HepG2 (cell line): ENCODE data around the gene DRAP1. TPM values are rescaled to one million over a fixed set of nuclear protein-coding genes. Genes with fewer than 3 reads are reported as not detected.

ENCODE experiments used
- ATAC-seq: fragments of 200-7000 bp; cut with Tn5 transposase; 3 replicates; pipeline ENCODE4 v1.9.1; 2020; ENCODE audit warnings: mild to moderate bottlenecking, moderate library complexity
- BruUV-seq: library from RNA; stranded (reverse); fragments of 400-500 nt; replicated peaks from 2 replicates; lab custom pipeline; 2021; lab: Mats Ljungman, UMichigan
- CTCF ChIA-PET: fragments of 300-600 bp; formaldehyde crosslinking; extraction: SDS; loops from one replicate; lab custom pipeline; 2021; ENCODE audit warnings: low total read pairs, inconsistent platforms, low intra/inter-chr PET ratio; lab: Yijun Ruan, JAX
- POLR2A ChIA-PET: fragments of 350-600 bp; sonication (Branson Sonifier 250); formaldehyde crosslinking; loops from one replicate; lab custom pipeline; 2020; ENCODE audit warnings: antibody characterized with exemption, inconsistent platforms; lab: Yijun Ruan, JAX
- DNase-seq: peaks from one replicate; pipeline ENCODE4 v3.0.0-alpha.2; 2015; ENCODE audit warnings: low spot score
- FAIRE-seq: peaks from 3 replicates; lab custom pipeline; 2011; peaks lifted over from hg19 to GRCh38; lab: Jason Lieb, UNC
- H2AFZ ChIP-seq: one replicate; pipeline ENCODE4 v1.6.1; 2011; ENCODE audit warnings: low read length, inconsistent platforms
- H3K27ac ChIP-seq: fragments of 300-600 bp; 3 replicates; pipeline ENCODE4 v1.8.0; 2011; ENCODE audit warnings: mixed run types, mild to moderate bottlenecking, mixed read lengths, low read length, inconsistent platforms; ENCODE audit not compliant: insufficient read depth; ENCODE audit errors: extremely low read length
- H3K27me3 ChIP-seq, 2 experiments: fragments of 200-600 bp in 1 of 2; 2 replicates in 1 of 2; 3 replicates in 1 of 2; pipeline versions ENCODE4 v1.6.0 to v1.8.0; 2011; ENCODE audit warnings: low read length in 2 of 2, mild to moderate bottlenecking in 2 of 2, moderate library complexity in 2 of 2, inconsistent platforms in 1 of 2; ENCODE audit not compliant: insufficient read depth in 2 of 2, control insufficient read depth in 1 of 2
- H3K36me3 ChIP-seq, 2 experiments: fragments of 200-600 bp in 1 of 2; replicated peaks in 1 of 2; 2 replicates in 1 of 2; 3 replicates in 1 of 2; pipeline versions ENCODE4 v1.5.1 to v1.8.0; 2011; ENCODE audit warnings: low read length in 2 of 2, inconsistent platforms in 1 of 2; ENCODE audit not compliant: insufficient read depth in 2 of 2, control insufficient read depth in 1 of 2
- H3K4me1 ChIP-seq: 2 replicates; pipeline ENCODE4 v1.5.1; 2012; ENCODE audit warnings: low read length, inconsistent platforms; ENCODE audit not compliant: insufficient read depth
- H3K4me2 ChIP-seq: 2 replicates; pipeline ENCODE4 v1.6.0; 2011; ENCODE audit warnings: low read depth, low read length, inconsistent platforms
- H3K4me3 ChIP-seq, 3 experiments: fragments of 200-600 bp in 1 of 3; sonication (generic), shearing (Covaris generic) in 1 of 3; replicated peaks in 1 of 3; 2 replicates each; pipeline ENCODE4 v1.5.1; 2011 to 2016; ENCODE audit warnings: low read length in 3 of 3, inconsistent platforms in 2 of 3, low read depth in 2 of 3, mild to moderate bottlenecking in 2 of 3, control low read depth in 1 of 3, mixed read lengths in 1 of 3; ENCODE audit not compliant: insufficient read depth in 1 of 3
- H3K79me2 ChIP-seq: one replicate; pipeline ENCODE4 v1.6.1; 2011; ENCODE audit warnings: low read length, inconsistent platforms; ENCODE audit not compliant: insufficient read depth
- H3K9ac ChIP-seq: 2 replicates; pipeline ENCODE4 v1.6.0; 2011; ENCODE audit warnings: mild to moderate bottlenecking, low read depth, low read length, inconsistent platforms; ENCODE audit not compliant: insufficient read depth
- H3K9me3 ChIP-seq: 2 replicates; pipeline ENCODE4 v1.5.1; 2012; ENCODE audit warnings: mild to moderate bottlenecking, low read length
- H4K20me1 ChIP-seq: 2 replicates; pipeline ENCODE4 v1.6.0; 2011; ENCODE audit warnings: inconsistent platforms, mild to moderate bottlenecking, low read length, moderate library complexity; ENCODE audit not compliant: insufficient read depth
- ATF1 ChIP-seq: IDR thresholded peaks from 2 replicates; pipeline ENCODE4 v1.6.1; 2016; ENCODE audit warnings: mild to moderate bottlenecking, control low read depth
- CEBPG ChIP-seq: IDR thresholded peaks from 2 replicates; pipeline ENCODE4 v1.6.1; 2016
- ELF1 ChIP-seq: sonication (generic); formaldehyde crosslinking; IDR thresholded peaks from 2 replicates; pipeline ENCODE4 v1.4.0; 2020; ENCODE audit warnings: missing genetic modification reagents
- HNRNPK ChIP-seq: fragments of 200-400 bp; formaldehyde crosslinking; IDR thresholded peaks from 2 replicates; pipeline ENCODE4 v1.6.1; 2018; ENCODE audit warnings: low read length, low read depth, moderate library complexity, mild to moderate bottlenecking; ENCODE audit not compliant: poor library complexity, severe bottlenecking
- NFE2L2 ChIP-seq: fragments of 150-350 bp; IDR thresholded peaks from 2 replicates; pipeline ENCODE4 v1.6.1; 2014; ENCODE audit warnings: low read length
- PHF21A ChIP-seq: sonication (generic); formaldehyde crosslinking; IDR thresholded peaks from 2 replicates; pipeline ENCODE4 v1.5.0; 2020; ENCODE audit warnings: mild to moderate bottlenecking, missing genetic modification reagents
- SP2 ChIP-seq: sonication (generic); formaldehyde crosslinking; IDR thresholded peaks from 2 replicates; pipeline ENCODE4 v1.5.1; 2020; ENCODE audit warnings: mild to moderate bottlenecking, missing genetic modification reagents
- SRSF4 ChIP-seq: fragments of 200-400 bp; formaldehyde crosslinking; IDR thresholded peaks from one replicate; pipeline ENCODE4 v1.6.1; 2018; ENCODE audit warnings: mild to moderate bottlenecking, low read depth, low read length, moderate library complexity; ENCODE audit not compliant: poor library complexity, severe bottlenecking
- ZNF761 ChIP-seq: sonication (generic); formaldehyde crosslinking; conservative IDR thresholded peaks from 2 replicates; pipeline ENCODE4 v1.4.0; 2020; ENCODE audit warnings: mild to moderate bottlenecking, missing genetic modification reagents
- ZNF766 ChIP-seq: sonication (generic); formaldehyde crosslinking; IDR thresholded peaks from 2 replicates; pipeline ENCODE4 v1.5.0; 2020; ENCODE audit warnings: missing genetic modification reagents, borderline replicate concordance
- ZNF816 ChIP-seq: sonication (generic); formaldehyde crosslinking; IDR thresholded peaks from 2 replicates; pipeline ENCODE4 v1.8.0; 2022; ENCODE audit warnings: missing genetic modification reagents, mild to moderate bottlenecking, borderline replicate concordance
- WGBS: methylation state at CpG from one replicate; pipeline ENCODE4 v1.1.6; 2017; ENCODE audit warnings: low lambda C conversion rate; 5-methylcytosine and 5-hydroxymethylcytosine counted together
- in situ Hi-C: cut with HindIII; loops from 2 replicates; pipeline ENCODE4 v1.10.0; 2017; ENCODE audit warnings: low pct_unique_long_range_greater_than_20kb; ENCODE audit not compliant: extremely low pct_ligation_motif_present
- intact Hi-C: fragments of 100-400 bp; cut with micrococcal nuclease; formaldehyde crosslinking; loops from one replicate; pipeline ENCODE4 v1.10.0; 2022; ENCODE audit not compliant: unreplicated experiment
- polyA plus RNA-seq, 8 experiments: library from polyadenylated mRNA; depleted of rRNA in 3 of 8; stranded (reverse) in 7 of 8; unstranded in 1 of 8; fragments of >200 nt; fragmentation: Illumina TruSeq in 4 of 8; extraction: Trizol in 4 of 8; gene quantifications; 2 replicates each; pipeline versions ENCODE4 v1.2.1 to v1.2.3, GENCODE V29; 2011 to 2016; ENCODE audit warnings: low read depth in 4 of 8, missing spikeins in 1 of 8, mixed read lengths in 1 of 8; ENCODE audit not compliant: insufficient read depth in 1 of 8
- total RNA-seq, 5 experiments: library from RNA; depleted of rRNA; stranded (reverse); fragments of >200 nt; fragmentation: Illumina TruSeq; extraction: Trizol; gene quantifications; 2 replicates each; pipeline ENCODE4 v1.2.3, GENCODE V29; 2016; ENCODE audit warnings: low read depth in 1 of 5
- TF ChIP-seq, protein P1 (sequence below): sonication (generic); formaldehyde crosslinking; IDR thresholded peaks from 2 replicates; pipeline ENCODE4 v1.4.0; 2020; ENCODE audit warnings: mild to moderate bottlenecking, missing genetic modification reagents
- TF ChIP-seq, protein P2 (sequence below): sonication (generic); formaldehyde crosslinking; IDR thresholded peaks from 2 replicates; pipeline ENCODE4 v1.5.1; 2020; ENCODE audit warnings: missing genetic modification reagents, mild to moderate bottlenecking, borderline replicate concordance

DRAP1 gene
- total and polyA plus RNA-seq, 2 of the 13 experiments (the other 11 are each of a cell fraction or from before 2014, with no cell fraction given) = 46.8 to 52.3 TPM

DNA sequence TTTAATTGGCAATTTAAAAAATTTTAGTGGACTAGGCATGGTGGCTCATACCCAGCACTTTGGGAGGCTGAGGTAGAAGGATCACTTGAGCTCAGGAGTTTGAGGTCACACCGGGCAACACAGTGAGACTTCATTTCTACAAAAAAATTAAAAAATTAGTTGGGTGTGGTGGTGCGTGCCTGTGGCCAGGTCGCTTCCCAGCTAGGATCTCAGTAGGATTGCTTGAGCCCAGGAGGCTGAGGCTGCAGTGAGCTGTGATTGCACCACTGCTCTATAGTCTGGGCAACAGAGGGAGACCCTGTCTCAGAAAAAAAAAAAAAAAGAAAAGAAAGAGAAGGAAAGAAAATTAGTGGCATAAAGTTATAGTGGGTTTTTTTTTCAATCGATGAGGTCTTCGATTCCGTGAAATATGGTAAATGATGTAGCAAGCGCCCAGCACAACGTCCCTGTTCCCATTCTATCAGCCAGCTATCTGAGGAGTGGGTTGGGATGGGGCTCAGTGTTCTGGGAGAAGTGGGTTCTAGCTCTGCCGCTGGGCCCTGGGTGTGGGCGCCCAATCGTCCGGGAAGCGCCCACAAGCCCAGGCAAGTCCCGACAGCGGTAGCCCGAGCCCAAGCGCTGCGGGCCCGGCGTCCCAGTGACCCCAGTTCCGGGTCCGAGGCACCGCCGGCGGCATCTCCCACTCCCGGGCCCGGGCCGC is 20.4 kb upstream of the DRAP1 start:
- peaks cover 8 to 16% of the 10 kb centered on the region in 2 experiments; a peak in 4 of 5 replicates for H3K36me3 ChIP-seq
- H4K20me1 ChIP-seq = no peaks in the 10 kb centered on the region
- no peak for FAIRE-seq
- CTCF ChIA-PET = interaction anchor here (1.2 kb wide), 1 partner anchor 11 kb away, joined by 3 read pairs; the partner anchor contains the start of gene FIBP
- TF ChIP-seq SP2 (0 out of 2 replicates have a peak, but pooled peaks have one; percentile 40), ZNF816 (CRISPR knock-in tag) (peak; percentile 74; the same call in 1 of the 2 replicates), ZNF761 (0 out of 2 replicates have a peak, but pooled peaks have one; percentile 29), HNRNPK (peak; percentile 45), PHF21A (CRISPR knock-in tag) (peak; percentile 12; the same call in 1 of the 2 replicates), SRSF4 (no peak), ATF1 (CRISPR knock-in tag) (0 out of 2 replicates have a peak, but pooled peaks have one; percentile 21), NFE2L2 (no peak), CEBPG (0 out of 2 replicates have a peak, but pooled peaks have one; percentile 25), ELF1 (CRISPR knock-in tag) (peak; percentile 61; the same call in 1 of the 2 replicates), ZNF766 (CRISPR knock-in tag) (0 out of 2 replicates have a peak, but pooled peaks have one; percentile 38)
- TF ChIP-seq, protein P1, sequence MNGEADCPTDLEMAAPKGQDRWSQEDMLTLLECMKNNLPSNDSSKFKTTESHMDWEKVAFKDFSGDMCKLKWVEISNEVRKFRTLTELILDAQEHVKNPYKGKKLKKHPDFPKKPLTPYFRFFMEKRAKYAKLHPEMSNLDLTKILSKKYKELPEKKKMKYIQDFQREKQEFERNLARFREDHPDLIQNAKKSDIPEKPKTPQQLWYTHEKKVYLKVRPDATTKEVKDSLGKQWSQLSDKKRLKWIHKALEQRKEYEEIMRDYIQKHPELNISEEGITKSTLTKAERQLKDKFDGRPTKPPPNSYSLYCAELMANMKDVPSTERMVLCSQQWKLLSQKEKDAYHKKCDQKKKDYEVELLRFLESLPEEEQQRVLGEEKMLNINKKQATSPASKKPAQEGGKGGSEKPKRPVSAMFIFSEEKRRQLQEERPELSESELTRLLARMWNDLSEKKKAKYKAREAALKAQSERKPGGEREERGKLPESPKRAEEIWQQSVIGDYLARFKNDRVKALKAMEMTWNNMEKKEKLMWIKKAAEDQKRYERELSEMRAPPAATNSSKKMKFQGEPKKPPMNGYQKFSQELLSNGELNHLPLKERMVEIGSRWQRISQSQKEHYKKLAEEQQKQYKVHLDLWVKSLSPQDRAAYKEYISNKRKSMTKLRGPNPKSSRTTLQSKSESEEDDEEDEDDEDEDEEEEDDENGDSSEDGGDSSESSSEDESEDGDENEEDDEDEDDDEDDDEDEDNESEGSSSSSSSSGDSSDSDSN (CRISPR knock-in tag) = no peak
- TF ChIP-seq, protein P2, sequence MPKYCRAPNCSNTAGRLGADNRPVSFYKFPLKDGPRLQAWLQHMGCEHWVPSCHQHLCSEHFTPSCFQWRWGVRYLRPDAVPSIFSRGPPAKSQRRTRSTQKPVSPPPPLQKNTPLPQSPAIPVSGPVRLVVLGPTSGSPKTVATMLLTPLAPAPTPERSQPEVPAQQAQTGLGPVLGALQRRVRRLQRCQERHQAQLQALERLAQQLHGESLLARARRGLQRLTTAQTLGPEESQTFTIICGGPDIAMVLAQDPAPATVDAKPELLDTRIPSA (CRISPR knock-in tag) = no peak
- TF ChIP-seq, all 625 proteins: peak for 9
- ATAC-seq (no peak), DNase-seq (no peak)
- Histone ChIP-seq H3K27ac (peak overlapping the region; percentile 66), H3K4me3 (peak overlapping the region; percentile 84 to 89 (median 89)), H3K4me2 (peak overlapping the region; percentile 93), H3K9me3 (no peaks in the 10 kb centered on the region), H3K79me2 (peaks cover 32% of the 10 kb centered on the region), H3K27me3 (no peaks in the 10 kb centered on the region; a peak in 1 of 5 replicates), H3K4me1 (peaks cover 54% of the 10 kb centered on the region), H2AFZ (no peak overlapping the region), H3K9ac (peak overlapping the region; percentile 88)
- 8% methylated on average over 12 of the region's 28 CpGs for WGBS
- intact Hi-C loops = no loop called here
- TSS peak; percentile 54 for BruUV-seq
- in situ Hi-C loops = no loop called here
- POLR2A ChIA-PET = interaction anchor here (0.8 to 6.2 kb wide), 6 partner anchors 8 to 186 kb away, joined by 4 to 95 read pairs (median 8); partner anchors contain the start of genes CCDC85B, FIBP and KAT5
